GM12873 (cell line): ENCODE data around the gene VLDLR.

Experiments
- CTCF ChIP-seq: IDR thresholded peaks from 2 replicates; pipeline ENCODE4 v1.5.1; 2012; ENCODE audit warnings: low read depth, mild to moderate bottlenecking, moderate library complexity, low read length, control low read depth; ENCODE audit not compliant: insufficient read depth; ENCODE audit errors: missing control alignments

The VLDLR gene

DNA sequence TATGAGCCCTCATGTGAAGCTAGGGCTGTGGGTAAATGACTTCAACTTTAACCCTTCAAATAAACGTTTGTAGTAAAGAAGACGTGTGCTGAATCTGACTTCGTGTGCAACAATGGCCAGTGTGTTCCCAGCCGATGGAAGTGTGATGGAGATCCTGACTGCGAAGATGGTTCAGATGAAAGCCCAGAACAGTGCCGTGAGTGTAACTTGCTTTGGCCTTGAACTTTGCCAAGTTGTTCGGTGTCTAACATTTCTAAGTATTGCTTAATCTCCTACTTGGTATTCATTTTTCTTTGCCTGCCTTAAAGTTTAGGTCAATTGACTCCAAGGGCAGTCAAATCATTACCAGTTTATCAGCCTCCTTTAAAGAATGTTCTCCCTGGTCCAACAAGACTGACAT, 18.2 kb downstream of the VLDLR start:
- TF ChIP-seq CTCF: no peak

GRCh38 chr9:2640570-2640969, 19.0 kb downstream of the VLDLR start:
- TF ChIP-seq CTCF: no peak

GRCh38 chr9:2641033-2641432, 19.4 kb downstream of the VLDLR start:
- no peak for TF ChIP-seq CTCF

DNA sequence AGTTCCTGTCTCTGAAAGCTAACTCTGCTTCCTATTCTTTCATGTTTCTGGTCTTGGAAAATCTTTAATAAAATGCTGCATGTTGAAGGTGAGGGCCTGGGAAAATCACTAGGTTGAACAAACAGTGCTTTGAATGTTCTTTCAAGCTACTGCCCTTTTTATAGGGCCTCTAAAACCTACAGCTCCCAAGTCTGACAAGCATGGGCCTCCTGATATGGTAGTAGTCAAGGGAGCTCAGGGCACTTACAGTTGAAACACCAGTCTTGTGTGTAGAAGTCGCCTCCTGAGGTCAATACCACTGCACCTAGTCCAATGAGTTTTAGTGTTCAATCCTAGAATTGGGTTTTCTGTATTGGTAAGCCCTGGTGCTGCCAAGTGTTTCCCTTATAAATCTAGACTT, 20.5 kb downstream of the VLDLR start:
- TF ChIP-seq CTCF: no peak

GRCh38 chr9:2645569-2645968, 24.0 kb downstream of the VLDLR start:
- TF ChIP-seq CTCF: no peak

DNA sequence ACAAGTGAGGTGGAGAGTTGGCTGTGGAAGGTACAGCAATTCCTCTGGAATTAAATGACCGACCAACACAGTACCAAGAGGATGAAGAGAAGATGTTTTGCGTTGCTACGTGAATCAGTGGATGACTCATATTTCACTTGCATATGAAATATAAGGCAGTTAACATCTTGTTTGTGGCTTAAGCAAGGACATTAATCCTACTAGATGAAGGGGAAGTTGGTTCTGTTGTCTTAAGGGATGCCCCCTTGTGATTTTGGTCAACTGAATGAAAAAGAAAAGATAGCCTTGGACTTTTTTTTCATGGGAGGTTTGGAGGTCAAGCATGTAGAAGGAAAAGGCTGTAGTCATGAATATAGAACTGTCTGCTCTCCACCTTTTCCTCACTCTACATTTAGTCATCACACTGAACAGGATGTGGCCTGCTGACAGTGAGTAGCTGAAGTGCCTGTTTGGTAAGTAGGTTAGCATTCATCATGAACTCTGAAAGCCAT, 33.9 kb downstream of the VLDLR start:
- no peak for TF ChIP-seq CTCF

- no peak for TF ChIP-seq CTCF
These were observed 35.8 kb downstream of the VLDLR start for GRCh38 chr9:2657427-2657826.
